Keratinocyte (primary cell): ENCODE measurements around the gene TMEM120B.

Experiments
- CTCF ChIP-seq, 3 experiments: IDR thresholded peaks in 1 of 3; conservative IDR thresholded peaks in 1 of 3; optimal IDR thresholded peaks in 1 of 3; 2 replicates in 2 of 3; 3 replicates in 1 of 3; pipeline versions ENCODE3 to v1.5.1; 2011; ENCODE audit warnings: low read length in 3 of 3, mild to moderate bottlenecking in 3 of 3, moderate library complexity in 2 of 3, control low read depth in 1 of 3, inconsistent platforms in 1 of 3; ENCODE audit not compliant: insufficient read depth in 2 of 3; ENCODE audit errors: extremely low read depth in 1 of 3
- EZH2 ChIP-seq: IDR thresholded peaks from one replicate; pipeline ENCODE4 v1.6.1; 2012; ENCODE audit warnings: inconsistent platforms, mild to moderate bottlenecking, low read length, moderate library complexity

- TF ChIP-seq CTCF (optimal IDR thresholded peaks at IDR 0.05 in 1 of 3, IDR thresholded peaks at IDR 0.05 in 1 of 3, conservative IDR thresholded peaks at IDR 0.05 in 1 of 3; ENCODE audit: extremely low read depth in 1 of 3, insufficient read depth in 2 of 3, low read length in 3 of 3) (no peak), EZH2 (no peak)
These were observed 105.1 kb downstream of the TMEM120B start for GRCh38 chr12:121817648-121818043.
